Transverse colon (tissue), 4 donors: ENCODE results near the gene TTL. TPM values are rescaled to one million over a fixed set of nuclear protein-coding genes. Genes with fewer than 3 reads are reported as not detected.
"Not testable (repeated sequence)": the region's sequence is repeated elsewhere in the genome, so short reads cannot be mapped to it uniquely, and the experiment has no call there.

Source experiments
- DNase-seq: peaks from one replicate; pipeline ENCODE4 v3.0.0-alpha.2; 2019
- H3K27ac ChIP-seq, 4 donors: fragments of 200-600 bp; sonication (generic); 2 replicates each; pipeline ENCODE4 v1.5.1; 2016 to 2018; ENCODE audit warnings: inconsistent platforms in 4 of 4
- H3K27me3 ChIP-seq: fragments of 200-600 bp; sonication (generic); 2 replicates; pipeline ENCODE4 v1.5.1; 2017; ENCODE audit warnings: inconsistent platforms
- H3K36me3 ChIP-seq, 4 donors: fragments of 200-600 bp; sonication (generic); 2 replicates each; pipeline ENCODE4 v1.5.1; 2017 to 2019; ENCODE audit warnings: inconsistent platforms in 4 of 4
- H3K4me1 ChIP-seq, 4 donors: fragments of 200-600 bp; sonication (generic); 2 replicates each; pipeline ENCODE4 v1.5.1; 2017 to 2020; ENCODE audit warnings: inconsistent platforms in 4 of 4
- H3K4me3 ChIP-seq, 4 donors: fragments of 200-600 bp; sonication (generic); 1 replicate in 1 of 4; 2 replicates in 3 of 4; pipeline versions ENCODE4 v1.5.1 to v1.6.1; 2017 to 2019; ENCODE audit warnings: inconsistent platforms in 4 of 4
- H3K9me3 ChIP-seq, 2 donors: fragments of 200-600 bp; sonication (generic); 2 replicates each; pipeline ENCODE4 v1.5.1; 2017 to 2019; ENCODE audit warnings: inconsistent platforms in 2 of 2
- EP300 ChIP-seq: sonication (generic); formaldehyde crosslinking; IDR thresholded peaks from one replicate; pipeline ENCODE4 v1.6.1; 2017; ENCODE audit warnings: antibody characterized with exemption, low read depth
- POLR2A ChIP-seq: fragments of 450-650 bp; IDR thresholded peaks from one replicate; pipeline ENCODE4 v1.6.1; 2016; ENCODE audit warnings: antibody characterized with exemption, mild to moderate bottlenecking, moderate library complexity
- POLR2AphosphoS5 ChIP-seq, 3 donors: sonication (generic); formaldehyde crosslinking; IDR thresholded peaks; one replicate each; pipeline ENCODE4 v1.6.1; 2016; ENCODE audit warnings: antibody characterized with exemption in 3 of 3
- WGBS, 2 donors: methylation state at CpG; one replicate each; pipeline ENCODE4 v1.1.5; 2018; ENCODE audit warnings: low coverage in 1 of 2; 5-methylcytosine and 5-hydroxymethylcytosine counted together
- in situ Hi-C, 4 donors: fragments of 200-750 bp; cut with MboI; loops; one replicate each; pipeline versions ENCODE4 v1.15.0 to v1.15.1; 2017; ENCODE audit warnings: low sequenced_read_pairs in 3 of 4, low pct_ligation_motif_present in 1 of 4, low pct_unique_long_range_greater_than_20kb in 1 of 4
- intact Hi-C: fragments of 100-400 bp; cut with DNase I; formaldehyde crosslinking; loops from one replicate; pipeline ENCODE4 v1.15.1; 2023; ENCODE audit warnings: low total_unique reads
- total RNA-seq, 4 donors: library from RNA; depleted of rRNA; stranded (reverse); fragments of >200 nt; gene quantifications; one replicate each; pipeline ENCODE4 v1.1.0, GENCODE V29; 2016
- TF ChIP-seq, protein P1 (sequence below), 5 experiments: fragments of 200-600 bp in 3 of 5; fragments of 450-650 bp in 2 of 5; sonication (generic) in 3 of 5; IDR thresholded peaks; 1 replicate in 2 of 5; 2 replicates in 3 of 5; pipeline ENCODE4 v1.5.1; 2016 to 2017; ENCODE audit warnings: antibody characterized with exemption in 5 of 5, inconsistent platforms in 3 of 5, mild to moderate bottlenecking in 2 of 5, moderate library complexity in 1 of 5

The TTL gene
- total RNA-seq, 4 donors from 2014 or later, result 7.9 to 61.3 (median 16.6) TPM

DNA sequence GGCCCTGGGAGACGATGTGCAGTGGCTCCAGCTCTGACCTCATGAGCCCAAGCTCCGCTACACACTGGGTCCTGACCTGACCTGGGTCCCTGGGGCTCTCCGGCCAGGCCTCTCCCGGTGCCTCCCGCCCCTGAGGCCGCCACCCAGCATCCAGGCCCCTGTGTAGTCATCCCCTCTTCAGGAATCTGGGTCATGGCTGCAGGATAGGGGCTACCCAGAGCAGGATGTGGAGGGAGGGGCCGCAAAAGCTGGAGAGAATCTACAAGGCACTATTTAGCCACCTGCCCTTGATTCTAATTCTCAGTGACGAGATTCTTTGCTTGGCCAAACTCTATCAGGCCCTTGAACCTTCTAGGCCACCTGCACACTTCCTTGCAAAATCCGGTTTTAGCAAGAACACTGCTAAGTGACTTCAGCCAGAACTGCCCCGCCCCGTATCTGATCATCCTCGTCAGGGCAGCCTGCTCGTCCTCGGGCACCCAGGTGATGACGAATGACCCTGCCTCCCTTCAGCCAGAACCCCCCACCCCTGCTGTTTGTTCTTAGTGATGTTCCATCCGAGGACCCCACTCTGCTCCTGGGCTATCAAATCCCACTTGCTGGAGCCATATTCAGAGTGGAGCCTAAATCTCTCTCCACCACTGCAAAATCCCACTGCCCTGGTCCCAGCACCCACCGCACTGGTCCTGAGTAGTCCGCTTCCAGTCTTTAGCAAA, 46.1 kb upstream of the TTL start:
- WGBS, 2 donors, result 75% methylated on average over 18 of the region's 18 CpGs; no CpG with 5 or more reads in 1 of the 2 donors
- in situ Hi-C loops, result loop anchor here in 1 of 4 donors (25.0 kb wide), 1 partner anchor 174 kb away; the partner anchor contains the start of gene ZC3H8
- H3K36me3 ChIP-seq, H3K9me3 ChIP-seq, H3K4me1 ChIP-seq, H3K4me3 ChIP-seq, H3K27ac ChIP-seq, intact Hi-C loops, DNase-seq, H3K27me3 ChIP-seq: not testable (repeated sequence)

DNA sequence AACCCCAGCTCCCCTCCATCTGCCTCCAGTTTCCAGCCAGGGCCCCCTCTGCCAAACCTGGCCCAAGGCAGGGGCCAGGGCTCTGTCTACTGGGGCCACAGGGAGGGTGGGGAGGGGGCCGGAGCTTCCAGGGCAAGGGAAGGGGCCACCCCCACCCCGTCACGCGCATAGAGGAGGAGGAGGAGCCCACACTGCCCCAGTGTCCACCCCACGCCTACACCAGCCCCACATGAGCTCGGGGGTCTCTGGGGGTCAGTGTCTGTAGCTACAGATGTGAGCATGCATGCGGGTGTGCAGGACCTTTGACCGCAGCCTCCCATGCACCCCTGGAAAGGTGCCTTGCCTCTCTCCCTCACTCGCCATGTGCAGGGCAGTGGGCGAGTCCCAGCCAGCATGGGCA, 45.0 kb upstream of the TTL start:
- intact Hi-C loops, result not testable (repeated sequence)
- in situ Hi-C loops, result loop anchor here in 1 of 4 donors (25.0 kb wide), 1 partner anchor 175 kb away; the partner anchor contains the start of gene ZC3H8

GRCh38 chr2:112437405-112437831, 44.5 kb upstream of the TTL start:
- H3K36me3 ChIP-seq, DNase-seq, intact Hi-C loops, H3K4me1 ChIP-seq, H3K9me3 ChIP-seq, H3K27ac ChIP-seq, H3K4me3 ChIP-seq: not testable (repeated sequence)
- H3K27me3 ChIP-seq, result peaks cover 13% of the 10 kb centered on the region
- WGBS, 2 donors, result 72% methylated on average over 16 of the region's 16 CpGs; no CpG with 5 or more reads in 1 of the 2 donors
- in situ Hi-C loops, result loop anchor here in 1 of 4 donors (25.0 kb wide), 1 partner anchor 175 kb away; the partner anchor contains the start of gene ZC3H8

More for the DNA sequence above, 45.0 kb upstream of the TTL start:
- H3K36me3 ChIP-seq, H3K27ac ChIP-seq, DNase-seq, H3K9me3 ChIP-seq, H3K4me1 ChIP-seq, H3K4me3 ChIP-seq: not testable (repeated sequence)
- peaks cover 13% of the 10 kb centered on the region for H3K27me3 ChIP-seq
- 86% methylated on average over 9 of the region's 10 CpGs; no CpG with 5 or more reads in 1 of the 2 donors for WGBS, 2 donors

DNA sequence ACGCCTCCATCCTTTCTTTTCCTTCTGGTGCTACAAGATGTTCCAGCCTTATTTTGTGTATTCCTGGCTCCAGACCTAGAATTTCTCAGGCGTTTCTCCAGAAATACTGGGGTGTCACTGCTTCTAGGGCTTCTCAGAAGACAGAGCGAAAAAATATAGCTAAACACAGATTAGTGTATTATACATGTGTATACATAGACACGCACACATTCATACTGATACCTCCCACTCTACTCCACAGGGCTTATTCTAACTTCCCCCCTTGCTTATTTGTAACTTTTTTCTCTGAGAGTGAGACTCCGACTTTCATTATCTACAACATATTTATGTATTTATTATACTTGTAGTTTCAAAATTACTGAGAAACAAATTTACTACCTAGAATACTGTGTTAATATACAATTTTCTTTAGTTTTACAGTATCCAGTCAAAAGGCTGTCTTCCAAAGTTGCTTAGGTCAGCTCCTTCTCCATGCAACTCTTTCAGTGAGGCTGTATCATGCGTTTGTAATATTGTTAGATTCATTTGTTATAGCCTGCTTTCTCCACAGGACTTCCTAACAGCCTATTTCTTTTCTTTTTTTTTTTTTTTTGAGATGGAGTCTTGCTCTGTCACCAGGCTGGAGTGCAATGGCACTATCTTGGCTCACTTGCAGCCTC, 43.2 kb upstream of the TTL start:
- intact Hi-C loops, DNase-seq, H3K4me1 ChIP-seq, H3K27ac ChIP-seq, H3K4me3 ChIP-seq, H3K9me3 ChIP-seq, H3K36me3 ChIP-seq: not testable (repeated sequence)
- in situ Hi-C loops, result loop anchor here in 1 of 4 donors (25.0 kb wide), 1 partner anchor 176 kb away; the partner anchor contains the start of gene ZC3H8
- peaks cover 13% of the 10 kb centered on the region for H3K27me3 ChIP-seq
- WGBS, 2 donors, result 67% methylated on average over 4 to 6 of the region's 6 CpGs

DNA sequence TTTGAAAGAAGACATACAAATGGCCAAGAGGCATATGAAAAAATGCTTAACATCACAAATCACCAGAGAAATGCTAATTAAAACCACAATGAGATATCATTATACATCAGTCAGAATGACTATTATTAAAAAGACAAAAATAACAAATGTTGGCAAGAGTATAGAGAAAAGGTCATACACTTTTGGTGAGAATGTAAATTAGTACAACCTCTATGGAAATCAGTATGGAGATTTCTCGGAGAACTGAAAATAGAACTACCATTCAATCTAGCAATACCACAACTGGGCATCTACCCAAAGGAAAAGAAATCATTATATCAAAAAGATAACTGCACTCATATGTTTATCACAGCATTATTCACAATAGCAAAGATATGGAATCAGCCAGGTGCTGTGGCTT, 37.7 kb upstream of the TTL start:
- intact Hi-C loops, H3K36me3 ChIP-seq, H3K4me3 ChIP-seq, H3K9me3 ChIP-seq, H3K27me3 ChIP-seq, H3K4me1 ChIP-seq, H3K27ac ChIP-seq, DNase-seq: not testable (repeated sequence)
- in situ Hi-C loops, result loop anchor here in 1 of 4 donors (25.0 kb wide), 1 partner anchor 182 kb away; the partner anchor contains the start of gene ZC3H8
- 67% methylated on average over 1 of the region's 1 CpG; no CpG with 5 or more reads in 1 of the 2 donors for WGBS, 2 donors

DNA sequence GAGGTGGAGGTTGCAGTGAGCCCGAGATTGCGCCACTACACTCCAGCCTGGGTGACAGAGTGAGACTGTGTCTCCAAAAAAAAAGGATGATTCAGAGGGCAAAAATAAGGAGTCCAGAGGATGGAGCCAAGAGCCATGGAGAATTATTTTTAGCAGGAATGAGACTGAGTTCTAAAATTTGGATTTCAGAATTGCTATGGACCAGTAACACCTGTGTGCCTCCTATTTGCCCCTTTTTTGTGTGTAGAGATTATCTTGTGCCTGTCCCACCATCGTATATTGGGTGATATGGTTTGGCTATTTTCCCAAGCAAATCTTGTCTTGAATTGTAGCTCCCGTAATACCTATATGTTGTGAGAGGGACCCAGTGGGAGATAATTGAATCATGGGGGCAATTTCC, 32.1 kb upstream of the TTL start:
- Histone ChIP-seq H3K27ac (no peak overlapping the region), H3K9me3 (no peaks in the 10 kb centered on the region), H3K27me3 (no peaks in the 10 kb centered on the region), H3K4me3 (no peak overlapping the region), H3K4me1 (no peaks in the 10 kb centered on the region), H3K36me3 (no peaks in the 10 kb centered on the region)
- intact Hi-C loops (no loop called here), in situ Hi-C loops (loop anchor here in 1 of 4 donors (25.0 kb wide), 1 partner anchor 188 kb away; the partner anchor contains the start of gene ZC3H8)
- TF ChIP-seq EP300 (no peak), POLR2AphosphoS5 (IDR thresholded peaks at IDR 0.05) (no peak), POLR2A (no peak)
- TF ChIP-seq, protein P1, sequence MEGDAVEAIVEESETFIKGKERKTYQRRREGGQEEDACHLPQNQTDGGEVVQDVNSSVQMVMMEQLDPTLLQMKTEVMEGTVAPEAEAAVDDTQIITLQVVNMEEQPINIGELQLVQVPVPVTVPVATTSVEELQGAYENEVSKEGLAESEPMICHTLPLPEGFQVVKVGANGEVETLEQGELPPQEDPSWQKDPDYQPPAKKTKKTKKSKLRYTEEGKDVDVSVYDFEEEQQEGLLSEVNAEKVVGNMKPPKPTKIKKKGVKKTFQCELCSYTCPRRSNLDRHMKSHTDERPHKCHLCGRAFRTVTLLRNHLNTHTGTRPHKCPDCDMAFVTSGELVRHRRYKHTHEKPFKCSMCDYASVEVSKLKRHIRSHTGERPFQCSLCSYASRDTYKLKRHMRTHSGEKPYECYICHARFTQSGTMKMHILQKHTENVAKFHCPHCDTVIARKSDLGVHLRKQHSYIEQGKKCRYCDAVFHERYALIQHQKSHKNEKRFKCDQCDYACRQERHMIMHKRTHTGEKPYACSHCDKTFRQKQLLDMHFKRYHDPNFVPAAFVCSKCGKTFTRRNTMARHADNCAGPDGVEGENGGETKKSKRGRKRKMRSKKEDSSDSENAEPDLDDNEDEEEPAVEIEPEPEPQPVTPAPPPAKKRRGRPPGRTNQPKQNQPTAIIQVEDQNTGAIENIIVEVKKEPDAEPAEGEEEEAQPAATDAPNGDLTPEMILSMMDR (IDR thresholded peaks at IDR 0.05), result no peak
- DNase-seq, result no peak
- WGBS, 2 donors, result 90 to 95% methylated on average over 3 to 4 of the region's 4 CpGs
